ENCODE measurements around the gene RAB7A.
A peak's percentile ranks its signal among the peaks of the same experiment; 100 is the strongest.
"Not testable (repeated sequence)": the region's sequence is repeated elsewhere in the genome, so short reads cannot be mapped to it uniquely, and the experiment has no call there.

Gene RAB7A

DNA sequence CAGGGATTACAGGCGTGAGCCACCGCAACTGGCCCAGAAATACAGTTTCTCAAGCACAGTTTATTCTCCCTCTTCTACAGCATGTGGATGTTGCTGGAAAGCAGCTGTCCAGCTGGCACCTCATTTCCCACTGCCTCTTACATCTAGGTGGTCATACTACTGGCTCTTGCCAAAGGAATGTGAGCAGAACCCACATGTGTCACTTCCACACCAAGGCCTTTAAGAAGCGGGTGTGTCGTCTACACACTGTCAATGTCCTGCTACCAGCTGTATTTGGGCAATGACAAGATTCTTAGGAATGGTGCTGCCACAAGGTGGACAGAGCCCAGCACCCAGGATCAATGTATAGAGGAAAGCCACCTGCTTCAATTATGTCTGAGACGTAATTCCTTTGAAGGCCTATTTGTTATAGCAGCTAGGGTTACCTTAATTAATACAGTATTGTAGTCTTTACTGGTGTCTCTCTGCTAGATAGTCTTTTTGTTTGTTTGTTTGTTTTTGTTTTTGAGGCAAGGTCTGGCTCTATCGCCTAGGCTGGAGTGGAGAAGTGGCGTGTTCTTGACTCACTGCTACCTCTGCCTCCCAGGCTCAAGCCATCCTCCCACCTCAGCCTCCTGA is 15.1 kb upstream of the RAB7A start:
- TF ChIP-seq, protein P1, sequence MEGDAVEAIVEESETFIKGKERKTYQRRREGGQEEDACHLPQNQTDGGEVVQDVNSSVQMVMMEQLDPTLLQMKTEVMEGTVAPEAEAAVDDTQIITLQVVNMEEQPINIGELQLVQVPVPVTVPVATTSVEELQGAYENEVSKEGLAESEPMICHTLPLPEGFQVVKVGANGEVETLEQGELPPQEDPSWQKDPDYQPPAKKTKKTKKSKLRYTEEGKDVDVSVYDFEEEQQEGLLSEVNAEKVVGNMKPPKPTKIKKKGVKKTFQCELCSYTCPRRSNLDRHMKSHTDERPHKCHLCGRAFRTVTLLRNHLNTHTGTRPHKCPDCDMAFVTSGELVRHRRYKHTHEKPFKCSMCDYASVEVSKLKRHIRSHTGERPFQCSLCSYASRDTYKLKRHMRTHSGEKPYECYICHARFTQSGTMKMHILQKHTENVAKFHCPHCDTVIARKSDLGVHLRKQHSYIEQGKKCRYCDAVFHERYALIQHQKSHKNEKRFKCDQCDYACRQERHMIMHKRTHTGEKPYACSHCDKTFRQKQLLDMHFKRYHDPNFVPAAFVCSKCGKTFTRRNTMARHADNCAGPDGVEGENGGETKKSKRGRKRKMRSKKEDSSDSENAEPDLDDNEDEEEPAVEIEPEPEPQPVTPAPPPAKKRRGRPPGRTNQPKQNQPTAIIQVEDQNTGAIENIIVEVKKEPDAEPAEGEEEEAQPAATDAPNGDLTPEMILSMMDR (IDR thresholded peaks at IDR 0.05; ENCODE audit: insufficient read depth, low read depth, low read length, missing control alignments): no peak
- no peak overlapping the region for H3K4me3 ChIP-seq (ENCODE audit: low read depth, low read length)
- no peak for DNase-seq (ENCODE audit: low read depth)

DNA sequence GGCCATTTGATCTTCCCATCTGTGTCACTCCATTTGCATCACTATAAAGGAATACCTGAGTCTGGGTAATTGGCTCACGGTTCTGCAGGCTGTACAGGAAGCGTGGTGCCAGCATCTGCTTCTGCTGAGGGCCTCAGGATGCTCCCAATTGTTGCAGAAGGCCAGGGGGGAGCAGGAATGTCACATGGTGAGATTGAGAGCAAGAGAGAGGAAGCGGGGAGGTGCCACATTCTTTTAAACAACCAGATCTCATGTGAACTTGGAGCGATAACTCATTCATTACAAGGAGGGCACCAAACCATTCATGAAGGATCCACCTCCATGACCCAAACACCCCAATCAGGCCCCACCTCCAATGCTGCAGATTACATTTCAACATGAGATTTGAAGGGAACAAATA is 13.1 kb upstream of the RAB7A start:
- no peak overlapping the region for H3K4me3 ChIP-seq (ENCODE audit: low read depth, low read length)
- TF ChIP-seq, protein P1 (IDR thresholded peaks at IDR 0.05; ENCODE audit: insufficient read depth, low read depth, low read length, missing control alignments): no peak
- no peak for DNase-seq (ENCODE audit: low read depth)

DNA sequence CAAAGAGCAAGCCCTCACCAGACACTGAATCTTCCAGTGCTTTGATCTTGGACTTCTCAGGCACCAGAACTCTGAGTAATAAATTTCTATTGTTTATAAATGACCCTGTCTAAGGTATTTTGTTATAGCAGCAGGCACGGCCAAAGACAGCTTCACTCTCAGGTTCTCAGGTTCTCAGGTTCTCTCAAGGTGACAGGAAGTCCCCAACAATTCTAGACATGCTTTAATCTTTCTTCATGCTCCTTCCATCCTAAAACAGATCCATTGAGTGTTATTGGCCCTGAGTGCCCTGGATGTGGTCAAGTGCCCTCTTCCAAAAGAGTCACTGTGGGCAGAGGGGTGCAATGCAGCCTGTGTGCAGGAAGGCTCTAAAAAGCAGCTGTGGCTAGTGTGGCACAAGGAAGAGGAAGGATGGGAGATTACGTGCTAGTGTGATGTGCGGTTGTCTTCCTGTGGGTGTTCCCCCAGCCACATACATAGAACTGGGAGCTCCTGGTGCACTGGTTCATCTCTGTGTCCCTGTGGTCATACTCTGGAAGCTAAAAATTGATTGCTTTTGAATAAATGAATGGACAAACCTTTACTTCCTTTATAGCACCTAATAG is 11.0 kb upstream of the RAB7A start:
- TF ChIP-seq, protein P1 (IDR thresholded peaks at IDR 0.05; ENCODE audit: insufficient read depth, low read depth, low read length, missing control alignments): no peak
- DNase-seq (ENCODE audit: low read depth): peak; percentile 46
- no peak overlapping the region for H3K4me3 ChIP-seq (ENCODE audit: low read depth, low read length)

DNA sequence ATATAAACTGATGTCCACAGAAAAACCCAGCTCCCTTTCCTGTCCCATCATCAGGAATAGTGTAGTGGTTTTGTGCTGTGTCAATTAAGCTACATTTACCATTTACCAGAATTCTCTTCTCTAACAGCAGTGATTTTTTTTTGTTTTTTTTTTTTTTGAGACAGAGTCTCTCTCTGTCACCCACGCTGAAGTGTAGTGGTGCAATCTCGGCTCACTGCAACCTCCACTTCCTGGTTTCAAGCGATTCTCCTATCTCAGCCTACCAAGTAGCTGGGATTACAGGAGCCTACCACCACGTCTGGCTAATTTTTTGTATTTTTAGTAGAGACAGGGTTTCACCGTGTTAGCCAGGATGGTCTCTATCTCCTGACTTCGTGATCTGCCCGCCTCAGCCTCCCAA is 7.1 kb upstream of the RAB7A start:
- not testable (repeated sequence) for DNase-seq (ENCODE audit: low read depth)

DNA sequence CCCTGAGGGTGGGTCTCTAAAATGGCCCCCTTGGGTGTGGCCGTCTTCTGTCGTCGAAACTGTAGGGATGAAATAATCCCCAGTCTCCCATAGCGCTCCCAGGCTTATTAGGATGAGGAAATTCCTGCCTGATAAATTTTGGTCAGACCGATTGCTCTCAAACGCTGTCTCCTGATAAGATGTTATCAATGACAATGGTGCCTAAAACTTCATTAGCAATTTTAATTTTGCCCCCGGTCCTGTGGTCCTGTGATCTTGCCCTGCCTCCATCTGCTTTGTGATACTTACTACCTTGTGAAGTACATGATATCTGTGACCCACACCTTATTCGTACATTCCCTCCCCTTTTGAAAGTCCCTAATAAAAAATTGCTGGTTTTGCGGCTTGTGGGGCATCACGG is 5.1 kb upstream of the RAB7A start:
- no peak for DNase-seq (ENCODE audit: low read depth)
- TF ChIP-seq, protein P1 (IDR thresholded peaks at IDR 0.05; ENCODE audit: insufficient read depth, low read depth, low read length, missing control alignments): no peak
- H3K4me3 ChIP-seq (ENCODE audit: low read depth, low read length): no peak overlapping the region

More for the DNA sequence above, 7.1 kb upstream of the RAB7A start:
- not testable (repeated sequence) for H3K4me3 ChIP-seq (ENCODE audit: low read depth, low read length)

DNA sequence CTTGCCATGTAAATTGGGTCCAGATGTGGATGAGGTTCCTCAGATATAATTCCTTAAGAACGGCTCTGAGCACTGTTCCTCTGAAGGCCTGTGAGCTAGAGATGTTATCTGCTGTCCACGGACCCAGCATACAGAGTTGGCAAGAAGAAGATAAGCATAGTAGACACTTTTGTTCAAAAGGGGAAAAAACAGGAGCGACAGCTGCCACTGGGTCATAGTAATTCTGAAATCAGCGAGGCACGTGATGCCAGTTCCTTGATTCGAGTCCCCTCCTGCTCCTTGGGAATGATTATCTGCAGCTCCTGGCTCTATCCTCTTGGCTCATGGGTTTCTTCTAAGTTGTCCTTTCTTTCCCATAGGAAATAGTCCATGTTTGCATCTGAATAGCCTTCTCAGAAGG is 2.5 kb upstream of the RAB7A start:
- TF ChIP-seq, protein P1 (IDR thresholded peaks at IDR 0.05; ENCODE audit: insufficient read depth, low read depth, low read length, missing control alignments): no peak
- H3K4me3 ChIP-seq (ENCODE audit: low read depth, low read length): no peak overlapping the region
- DNase-seq (ENCODE audit: low read depth): no peak

DNA sequence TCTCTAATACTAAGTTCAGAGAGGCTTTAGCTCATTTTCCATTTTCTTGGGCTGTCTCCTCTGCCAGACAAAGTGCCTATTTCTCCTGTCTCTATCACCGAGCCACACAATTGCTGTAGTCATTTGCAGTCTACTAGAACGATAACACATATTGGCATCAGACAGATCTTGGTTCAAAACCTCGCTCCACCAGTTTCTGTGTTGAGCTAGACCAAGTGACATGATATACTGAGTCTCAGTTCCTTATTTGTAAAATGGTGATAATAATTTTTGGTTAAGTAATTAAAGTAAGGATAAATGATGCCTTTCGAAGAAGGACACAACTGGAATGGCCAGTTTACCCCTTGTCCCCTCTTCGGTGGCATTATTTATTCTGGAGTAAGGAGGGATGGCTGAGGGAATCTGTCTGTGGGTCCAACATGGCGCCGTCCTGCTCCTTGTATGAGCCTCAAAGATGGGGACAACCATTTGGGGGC is 398 bp upstream of the RAB7A start:
- no peak for DNase-seq (ENCODE audit: low read depth)
- peak overlapping the region; percentile 34 for H3K4me3 ChIP-seq (ENCODE audit: low read depth, low read length)
- TF ChIP-seq, protein P1 (IDR thresholded peaks at IDR 0.05; ENCODE audit: insufficient read depth, low read depth, low read length, missing control alignments): no peak
